HG03095 (cell line): Measurements from ENCODE around the gene FGF14.

Source experiments
- ATAC-seq: cut with Tn5 transposase; IDR thresholded peaks from one replicate; pipeline ENCODE4 v1.9.1; 2021; ENCODE audit warnings: moderate library complexity; ENCODE audit not compliant: unreplicated experiment

Gene FGF14

DNA sequence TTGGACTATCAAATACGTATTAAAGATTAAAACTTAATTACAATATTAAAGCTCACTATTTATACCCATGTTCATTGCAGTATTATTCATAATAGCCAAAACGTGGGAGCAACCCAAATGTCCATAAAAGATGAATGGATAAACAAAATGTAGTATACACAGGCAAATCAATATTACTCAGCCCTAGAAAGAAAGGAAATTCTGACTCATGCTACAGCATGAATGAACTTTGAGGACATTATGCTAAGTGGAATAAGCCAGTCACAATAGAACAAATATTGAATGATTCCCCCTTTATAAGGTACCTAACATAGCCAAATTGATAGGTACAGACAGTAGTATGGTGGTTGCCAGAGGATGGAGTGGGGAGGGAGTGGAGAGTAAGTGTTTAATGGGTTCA lies 457.3 kb downstream of the FGF14 start:
- ATAC-seq = no peak

DNA sequence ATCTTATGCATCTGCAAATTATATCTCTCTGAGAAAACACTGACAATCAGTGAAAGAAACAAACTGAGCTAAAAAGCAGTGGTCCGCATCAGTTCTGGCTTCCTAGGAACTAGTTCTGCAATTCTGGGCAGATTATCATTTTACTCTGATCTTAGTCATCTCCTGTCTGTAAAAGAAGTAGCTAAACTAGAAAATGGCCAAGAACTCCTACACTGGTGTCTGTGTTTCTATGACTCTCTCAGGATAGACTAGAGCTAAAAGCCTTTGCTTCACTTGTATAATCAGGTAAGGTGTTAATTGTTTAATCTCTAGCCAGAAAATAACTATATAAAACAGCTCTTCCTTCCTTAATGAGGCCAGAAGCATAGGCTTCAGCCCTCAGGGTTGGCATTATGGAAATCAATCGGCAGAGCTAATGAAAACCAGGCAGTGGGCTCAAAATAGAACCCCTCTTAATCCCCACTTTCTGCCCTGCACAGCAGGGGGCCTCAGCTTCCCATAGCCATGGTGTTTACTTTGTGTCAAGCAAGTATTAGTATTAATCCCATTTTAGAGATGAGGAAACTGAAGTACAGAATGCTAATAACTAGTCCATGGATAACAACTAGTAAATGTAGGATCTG lies 459.2 kb downstream of the FGF14 start:
- no peak for ATAC-seq

DNA sequence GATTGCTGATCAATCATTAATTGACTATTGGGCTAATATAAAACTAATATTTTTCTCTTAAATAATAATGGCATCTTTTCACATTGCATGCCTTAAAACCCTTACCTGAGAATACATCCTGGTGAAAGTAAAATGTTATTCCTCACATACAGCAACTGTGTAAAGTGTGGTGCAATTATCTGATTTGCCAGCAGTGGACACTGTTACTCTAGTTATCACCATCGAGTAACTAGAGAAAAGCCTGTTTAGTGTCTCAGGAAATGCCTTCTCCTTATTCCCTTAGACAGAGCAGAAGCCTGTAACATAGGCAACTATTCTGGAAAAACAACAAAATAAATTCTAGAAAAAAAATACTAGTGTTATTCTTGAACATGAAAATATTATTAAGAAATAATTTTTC lies 459.8 kb downstream of the FGF14 start:
- peak; percentile 55 for ATAC-seq

DNA sequence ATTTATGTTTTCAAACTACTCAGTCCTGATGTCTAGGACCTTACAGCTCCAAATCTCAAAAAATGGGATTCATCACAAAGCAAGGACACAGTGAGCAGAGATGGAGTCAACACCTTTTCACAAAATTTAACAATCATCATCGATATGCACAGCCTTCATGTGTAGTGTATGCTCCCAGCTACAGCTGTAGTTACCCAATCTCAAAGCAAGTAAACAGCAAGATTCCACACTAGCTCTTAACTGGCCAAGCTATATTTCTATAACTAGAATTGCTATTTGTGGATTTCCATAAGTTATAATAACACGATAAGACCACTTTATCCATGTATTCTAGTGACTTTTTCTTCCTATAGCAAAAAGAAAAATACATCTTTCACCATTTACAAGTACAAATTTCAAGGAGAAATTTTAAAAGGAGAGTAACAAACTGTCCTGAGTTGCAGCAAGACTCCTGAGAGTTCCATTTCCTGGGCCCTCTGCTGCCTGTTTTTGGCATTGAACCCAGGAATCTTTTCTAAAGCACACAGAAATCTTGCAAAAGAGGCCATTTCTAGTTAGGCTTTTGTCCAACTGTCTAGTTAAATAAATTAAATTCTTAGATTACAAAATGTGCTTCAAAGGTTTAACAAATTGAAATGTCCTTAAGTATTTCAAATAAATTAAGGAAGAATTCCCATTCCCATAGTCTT lies 460.6 kb downstream of the FGF14 start:
- ATAC-seq = no peak

DNA sequence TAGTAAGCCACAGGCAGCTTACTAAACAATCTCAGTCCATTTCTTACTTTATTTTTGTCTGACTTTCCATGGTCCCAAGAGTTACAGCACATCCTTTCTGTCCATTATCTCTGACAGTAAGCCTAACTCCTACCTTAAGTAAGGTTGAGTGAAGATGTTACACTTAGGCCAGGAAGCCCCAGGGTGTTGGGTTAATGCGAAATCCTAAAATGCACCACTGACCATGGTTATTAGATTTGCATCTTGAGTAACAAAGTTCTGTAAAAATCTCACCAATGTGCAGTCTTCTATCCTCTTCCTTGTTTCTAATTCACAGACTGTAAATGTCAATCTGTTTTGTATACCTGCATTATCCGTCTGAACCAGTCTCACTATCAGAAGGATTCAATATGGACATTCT lies 462.5 kb downstream of the FGF14 start:
- no peak for ATAC-seq

DNA sequence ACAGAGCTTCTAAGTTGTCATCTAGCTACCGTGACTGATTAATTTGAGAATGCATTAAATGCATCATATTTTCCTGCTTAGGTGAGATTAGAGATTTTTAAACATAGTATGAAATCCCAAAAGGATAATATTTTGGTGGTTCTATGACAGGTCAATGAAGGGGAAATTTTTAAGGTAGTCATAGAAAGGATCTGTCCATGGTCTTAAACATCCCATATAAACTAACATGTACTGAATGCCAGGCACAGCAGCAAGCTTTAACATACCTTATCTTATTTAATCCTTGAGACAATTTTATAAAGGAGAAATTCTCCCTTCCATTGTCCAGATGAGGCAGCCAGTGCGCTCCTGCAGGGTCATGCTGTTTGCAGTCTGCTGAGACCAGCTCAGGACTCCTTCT lies 466.0 kb downstream of the FGF14 start:
- no peak for ATAC-seq

DNA sequence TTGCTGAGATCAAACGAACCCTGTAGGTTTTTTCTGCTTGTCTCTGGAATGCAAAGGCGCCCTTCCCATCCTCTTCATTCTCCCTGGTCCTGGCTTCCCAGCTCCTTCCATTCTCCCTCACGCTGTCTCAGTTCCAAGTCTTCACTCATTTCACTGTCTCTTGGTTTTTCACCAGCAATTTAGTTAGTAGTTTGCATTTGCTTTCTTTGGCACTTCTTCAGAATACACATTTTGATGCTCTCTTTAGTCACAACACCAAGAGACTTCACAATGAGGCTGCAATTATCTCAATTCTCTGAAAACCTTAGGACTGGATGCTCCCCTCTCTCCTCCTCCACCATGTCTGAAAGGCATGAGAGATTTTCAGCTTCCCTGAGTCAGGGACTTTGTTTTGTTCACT lies 470.7 kb downstream of the FGF14 start:
- ATAC-seq = no peak

DNA sequence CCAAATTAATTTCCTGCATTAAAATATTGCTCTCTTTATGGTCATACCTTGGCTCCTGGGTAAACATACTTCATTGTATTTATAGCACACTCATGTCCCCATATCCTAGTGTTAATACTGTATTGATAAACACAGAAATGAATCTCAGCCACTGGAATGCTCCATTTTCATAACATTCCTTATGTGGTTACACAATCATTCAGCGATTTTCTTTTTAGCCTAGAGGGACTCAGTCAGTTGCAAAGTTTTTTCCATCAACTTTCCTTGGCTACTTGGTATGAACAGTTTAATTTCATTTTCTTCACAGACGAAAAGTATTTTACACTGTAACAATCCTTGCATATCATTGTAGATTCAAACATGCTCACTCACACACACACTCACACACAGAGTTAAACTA lies 471.5 kb downstream of the FGF14 start:
- ATAC-seq = no peak

DNA sequence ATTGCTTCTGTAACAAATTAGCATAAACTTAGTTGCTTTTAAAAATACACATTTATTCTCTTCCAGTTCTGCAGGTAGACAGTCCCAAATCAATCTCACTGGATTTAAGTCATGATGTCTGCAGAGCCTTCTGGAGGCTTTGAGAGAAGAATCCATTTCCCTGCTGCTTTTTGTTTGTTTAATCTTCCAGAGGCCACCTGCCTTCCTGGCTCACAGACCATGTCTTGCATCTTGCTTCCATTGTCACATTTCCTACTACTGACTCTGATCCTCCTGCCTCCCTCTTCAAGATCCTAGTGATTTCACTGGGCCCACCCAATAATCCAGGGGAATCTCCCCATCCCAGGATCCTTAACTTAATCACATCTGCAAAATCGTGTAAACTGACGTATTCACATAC lies 476.1 kb downstream of the FGF14 start:
- ATAC-seq = no peak

DNA sequence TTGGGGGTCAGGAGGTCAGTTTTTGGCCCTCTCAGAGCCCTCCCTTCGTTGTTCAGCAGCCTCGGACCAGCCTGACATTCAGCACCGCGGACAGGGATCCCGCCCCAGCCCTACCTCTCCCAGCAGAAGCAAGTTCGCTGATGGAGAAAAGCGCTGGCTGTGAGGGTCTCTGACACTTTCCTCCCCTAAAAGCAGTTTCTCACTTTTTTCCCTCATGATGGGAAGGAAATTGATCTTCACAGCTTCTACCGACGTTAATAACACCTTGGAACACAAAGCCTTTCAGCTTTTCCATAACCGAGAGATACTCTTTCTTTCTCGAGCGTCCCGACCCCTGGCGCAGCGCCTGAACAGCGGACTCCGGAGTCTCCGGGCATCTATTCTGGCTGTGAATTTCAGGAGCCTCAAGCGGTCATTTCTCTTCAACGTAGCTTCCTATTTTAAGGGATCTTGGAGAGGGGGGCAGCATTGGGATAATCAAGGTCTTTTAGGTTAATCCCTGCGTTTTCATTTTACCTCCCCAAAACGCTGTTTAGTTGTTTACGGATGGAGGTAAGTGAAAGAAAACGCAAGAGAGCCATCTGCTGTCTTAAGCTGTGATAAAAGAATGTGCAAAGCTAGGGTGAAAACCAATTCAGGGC lies 482.2 kb downstream of the FGF14 start:
- no peak for ATAC-seq

DNA sequence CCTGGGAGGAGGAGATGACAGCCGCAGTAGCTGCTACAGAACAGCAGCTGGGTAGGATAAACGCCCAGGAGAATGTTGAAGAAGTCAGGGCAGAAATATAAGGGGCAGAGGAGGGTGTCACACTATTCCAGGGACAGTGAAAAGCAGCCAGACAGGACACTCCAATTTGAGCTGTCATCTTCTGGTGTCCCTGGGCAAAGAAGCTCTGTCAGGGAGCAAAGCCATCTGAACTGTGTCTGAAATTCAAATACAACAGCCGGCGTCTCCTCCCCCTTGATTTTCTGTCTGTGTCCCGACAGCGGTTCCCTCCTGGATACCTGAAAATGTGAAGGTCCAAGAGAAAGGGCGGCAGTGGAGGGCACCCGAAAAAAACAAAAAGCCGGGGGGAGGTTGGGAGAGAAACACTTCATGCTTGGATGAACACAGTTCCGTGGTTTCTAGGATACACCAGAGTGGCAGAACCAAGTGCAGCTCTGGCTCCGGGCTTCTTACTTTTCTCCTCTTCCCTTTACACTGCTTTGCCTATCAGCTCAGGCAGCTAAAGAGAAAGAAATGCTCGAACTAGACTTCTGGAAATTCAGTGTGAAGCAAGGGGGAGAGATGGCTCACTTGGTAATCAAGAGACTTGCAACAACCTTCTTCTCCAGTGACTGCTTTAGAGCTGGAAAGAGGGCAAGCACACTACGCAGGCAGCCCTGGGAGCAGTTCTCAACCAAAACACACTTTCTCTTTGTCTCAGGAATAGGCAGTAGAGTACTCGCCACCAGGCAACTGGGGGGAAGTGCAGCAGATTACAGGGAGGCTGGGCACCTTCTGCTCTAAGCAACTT lies 483.8 kb downstream of the FGF14 start:
- ATAC-seq = no peak

DNA sequence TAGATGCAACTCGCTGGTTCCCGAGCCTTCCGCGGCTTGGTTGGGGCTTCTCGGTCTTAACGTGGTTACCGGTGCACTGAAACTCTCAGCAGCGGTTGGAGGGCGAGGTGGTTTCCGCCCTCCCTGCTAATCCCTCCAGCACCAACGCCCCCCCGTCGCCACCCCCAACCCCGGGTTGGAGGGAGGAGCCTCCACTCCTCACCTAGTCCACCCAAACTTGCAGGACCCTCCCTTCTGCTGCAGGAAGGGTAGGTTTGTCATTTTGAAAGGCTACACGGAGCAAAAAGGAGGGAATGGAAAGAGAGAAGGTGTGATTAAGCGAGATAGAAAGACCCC lies 484.4 kb downstream of the FGF14 start:
- no peak for ATAC-seq

DNA sequence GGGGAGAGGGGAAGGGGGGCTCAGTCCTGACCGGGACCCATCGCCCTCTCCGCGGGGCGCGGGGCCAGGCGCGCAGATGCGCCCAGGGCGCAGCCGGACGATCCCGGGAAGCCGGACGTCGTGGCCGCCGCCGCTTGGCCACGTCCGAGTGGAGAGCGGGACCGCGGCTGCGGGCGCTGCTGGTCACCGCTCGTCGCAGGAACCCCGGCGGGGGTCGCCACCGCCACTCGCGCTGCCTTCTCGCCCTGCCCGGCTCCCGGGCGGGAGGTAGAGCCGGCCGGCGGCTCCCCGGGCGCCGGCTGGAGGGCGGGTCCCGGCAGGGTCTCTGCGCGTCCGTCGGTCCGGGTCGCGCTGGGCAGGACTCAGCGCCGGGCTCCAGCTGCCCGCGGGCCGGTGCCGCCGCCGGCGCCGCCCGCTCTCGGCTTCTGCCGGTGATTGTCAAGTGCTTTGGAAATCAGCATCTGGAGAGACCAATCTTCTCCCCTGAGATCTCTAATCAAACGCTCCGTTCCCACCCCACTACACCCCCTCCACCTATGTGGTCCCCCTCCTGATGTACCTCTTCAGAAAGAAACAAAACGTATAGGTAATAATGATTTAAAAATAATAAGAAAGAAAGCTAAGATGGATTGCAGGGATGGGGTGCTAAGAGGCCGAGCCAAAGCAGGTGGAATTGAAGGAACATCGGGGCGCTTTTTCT lies 484.9 kb downstream of the FGF14 start:
- no peak for ATAC-seq

DNA sequence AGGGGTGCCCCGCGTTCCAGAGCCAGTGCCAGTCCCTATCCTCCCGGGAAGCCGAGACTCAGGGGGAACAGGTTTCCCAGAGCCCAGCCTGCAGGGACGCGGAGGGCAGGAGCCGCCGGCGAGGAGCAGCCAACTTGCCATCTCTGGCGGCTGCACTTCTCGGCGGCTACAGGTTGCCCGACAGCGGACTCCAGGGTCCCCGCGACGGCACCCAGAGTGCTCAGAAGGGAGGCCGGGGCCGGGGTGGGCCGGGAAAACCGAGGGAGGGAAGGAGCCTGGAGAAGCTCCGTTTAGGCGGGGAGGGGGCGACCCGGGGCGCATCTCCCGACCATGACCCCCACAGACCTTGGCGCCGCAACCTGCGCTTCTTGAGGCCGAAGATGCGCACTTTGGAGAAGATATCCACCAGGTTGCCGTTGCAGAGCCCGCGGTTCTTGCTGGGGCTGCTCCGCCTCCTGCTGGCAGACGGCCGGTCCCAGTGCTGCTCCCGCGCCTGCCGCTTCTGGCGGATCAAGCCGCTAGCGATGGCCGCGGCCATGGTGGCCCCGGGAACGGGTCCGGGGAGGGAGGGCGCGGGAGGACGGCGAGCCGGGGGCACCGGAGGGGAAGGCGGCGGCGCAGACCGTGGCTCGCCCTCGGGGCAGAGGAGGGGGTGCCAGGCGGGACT lies 485.6 kb downstream of the FGF14 start:
- ATAC-seq = no peak

DNA sequence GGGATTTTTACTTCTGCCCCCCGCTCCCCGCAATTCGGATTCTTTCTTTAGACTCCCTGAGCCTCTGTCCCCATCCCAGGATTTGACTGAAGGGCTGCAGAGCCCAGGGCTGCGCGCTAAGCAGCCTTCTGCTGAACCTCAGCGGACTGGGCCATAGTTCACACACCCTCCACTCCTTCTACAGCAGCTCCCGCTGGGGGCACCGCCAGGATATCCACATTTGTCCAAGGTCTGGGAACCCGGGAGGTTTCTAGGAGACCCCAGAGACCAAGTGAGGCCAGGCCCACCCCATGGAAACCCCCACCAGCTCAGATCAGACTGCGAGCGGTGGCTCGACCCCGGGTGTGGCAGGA lies 486.1 kb downstream of the FGF14 start:
- no peak for ATAC-seq

DNA sequence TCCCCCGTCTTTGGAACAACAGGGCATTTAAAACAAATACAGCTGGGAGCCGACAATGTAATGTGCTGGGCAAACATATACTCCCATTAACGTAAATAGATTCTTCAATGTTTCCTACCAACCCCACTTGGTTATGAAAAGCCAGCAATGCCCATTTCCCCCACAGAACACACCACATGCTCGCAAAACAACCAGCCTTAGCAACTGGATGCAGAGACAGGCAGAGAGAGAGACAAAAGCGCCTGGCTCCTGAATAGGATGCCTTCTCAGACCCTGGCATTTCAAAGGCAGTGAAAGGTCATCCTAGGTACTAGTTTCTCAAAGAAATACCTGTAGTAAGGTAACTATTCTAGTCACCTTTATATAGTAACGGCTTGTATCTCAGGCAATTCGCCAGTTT lies 486.5 kb downstream of the FGF14 start:
- no peak for ATAC-seq

DNA sequence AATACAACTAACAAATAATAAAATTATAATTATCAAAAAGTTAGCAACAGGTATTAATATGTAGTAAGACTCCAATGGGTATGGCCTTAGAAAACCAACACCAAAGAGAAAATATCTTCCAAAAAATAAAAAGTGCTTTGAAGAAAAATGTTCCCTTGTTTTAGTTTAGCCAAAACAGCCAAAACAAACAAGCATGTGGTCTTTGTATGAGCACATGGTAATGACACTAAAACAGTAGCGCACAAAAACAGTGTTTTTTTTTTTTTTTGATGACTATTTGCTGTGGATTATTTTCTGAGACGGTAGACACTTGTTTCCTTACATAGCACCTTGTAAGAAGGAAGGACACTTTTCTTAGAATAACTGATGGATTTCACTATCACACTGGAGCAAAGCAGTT lies 490.1 kb downstream of the FGF14 start:
- no peak for ATAC-seq

DNA sequence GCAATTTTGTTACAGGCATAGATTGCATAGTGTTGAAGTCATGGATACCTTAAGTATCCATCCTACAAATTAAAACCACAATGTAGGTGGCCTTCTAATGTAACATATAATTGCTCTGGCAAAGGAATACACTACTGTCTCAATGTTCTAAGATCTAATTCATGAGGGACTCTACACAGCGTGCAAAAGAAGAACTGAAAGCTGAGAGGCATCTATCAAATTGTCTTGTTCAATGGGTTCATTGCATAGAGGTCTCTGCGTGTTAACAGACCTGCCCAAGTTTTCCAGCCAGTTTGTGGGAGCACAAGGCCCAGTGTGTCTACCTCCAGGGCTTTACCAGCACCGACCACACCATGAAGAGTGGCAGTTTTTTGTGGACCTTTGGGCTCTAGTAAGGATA lies 498.0 kb downstream of the FGF14 start:
- ATAC-seq = no peak

DNA sequence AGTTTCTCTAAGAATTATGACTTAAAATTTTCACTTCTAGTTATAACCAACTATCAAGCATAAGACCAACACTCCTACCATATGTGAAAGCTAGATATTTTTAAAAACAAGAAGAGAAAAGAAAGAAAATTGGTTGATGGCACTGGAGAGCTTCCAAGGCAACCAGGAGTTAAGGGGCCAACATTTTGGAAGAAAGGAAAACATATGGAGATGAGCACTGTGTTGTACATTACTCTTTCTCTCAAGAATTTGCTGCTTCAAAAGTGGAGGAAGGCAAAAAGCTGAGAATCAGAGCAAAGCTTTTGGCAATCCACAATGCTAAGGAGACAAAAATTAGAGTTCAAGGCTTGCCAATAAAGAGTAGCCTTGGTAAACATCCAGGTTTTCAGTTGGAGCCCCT lies 503.2 kb downstream of the FGF14 start:
- no peak for ATAC-seq

DNA sequence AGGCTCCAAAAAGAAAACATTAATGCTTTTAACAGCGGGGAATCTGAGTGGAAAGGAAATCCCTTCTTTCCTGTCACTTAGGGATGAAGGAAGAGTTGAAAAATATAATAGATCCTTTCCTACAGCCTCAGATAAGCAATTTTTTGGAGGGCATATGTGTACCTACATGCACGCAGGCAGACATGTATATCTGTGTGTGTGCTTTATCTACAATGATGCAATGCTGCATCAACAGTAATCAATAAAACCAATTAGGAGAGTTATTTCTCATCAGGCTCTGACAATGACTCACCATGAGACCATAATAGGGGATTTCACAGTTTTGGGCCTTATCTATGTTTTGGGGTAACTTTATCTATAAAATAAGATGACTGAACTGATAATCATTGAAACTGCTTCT lies 505.3 kb downstream of the FGF14 start:
- no peak for ATAC-seq

DNA sequence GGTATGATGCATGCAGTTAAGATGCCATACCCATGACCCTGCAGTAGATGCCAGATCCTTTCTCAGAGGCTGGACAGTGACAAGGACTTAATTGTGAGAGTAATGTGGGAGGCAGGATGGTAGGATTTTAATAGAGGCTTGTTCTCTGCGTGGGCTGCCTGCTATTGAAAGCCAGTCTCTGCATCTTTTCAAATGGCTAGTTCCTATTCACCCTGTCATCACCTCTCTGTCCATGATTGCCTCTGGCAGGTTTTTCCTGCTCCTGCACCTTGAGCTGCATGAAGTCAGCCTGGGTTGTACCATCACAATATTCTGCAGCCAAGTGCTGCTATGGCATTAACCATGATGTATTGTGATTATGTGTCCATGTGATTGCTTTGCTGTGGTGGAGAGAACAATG lies 508.8 kb downstream of the FGF14 start:
- ATAC-seq = no peak
